Heart right ventricle (tissue), 16 donors: ENCODE measurements around the gene RPS6KA5. TPM values are rescaled to one million over a fixed set of nuclear protein-coding genes. Genes with fewer than 3 reads are reported as not detected.

Source experiments
- ATAC-seq, 8 donors: fragments of 200-7000 bp; cut with Tn5 transposase; one replicate each; pipeline ENCODE4 v1.9.1; 2020; ENCODE audit warnings: mild to moderate bottlenecking in 8 of 8, moderate library complexity in 8 of 8, moderate number of reproducible peaks in 1 of 8
- DNase-seq, 2 donors: peaks; one replicate each; pipeline ENCODE4 v3.0.0-alpha.2; 2020
- H3K27ac ChIP-seq, 10 donors: fragments of 200-600 bp; sonication (generic) in 2 of 10; one replicate each; pipeline versions ENCODE4 v1.5.0 to v1.8.0; 2020 to 2022; ENCODE audit warnings: mild to moderate bottlenecking in 3 of 10
- H3K27me3 ChIP-seq, 7 donors: fragments of 200-600 bp; one replicate each; pipeline ENCODE4 v1.8.0; 2021 to 2022; ENCODE audit warnings: mild to moderate bottlenecking in 2 of 7
- H3K36me3 ChIP-seq, 9 donors: fragments of 200-600 bp; sonication (generic) in 1 of 9; one replicate each; pipeline versions ENCODE4 v1.5.0 to v1.8.0; 2020 to 2022; ENCODE audit warnings: mild to moderate bottlenecking in 2 of 9
- H3K4me1 ChIP-seq, 9 donors: fragments of 200-600 bp; sonication (generic) in 1 of 9; one replicate each; pipeline versions ENCODE4 v1.5.0 to v1.8.0; 2020 to 2022; ENCODE audit warnings: mild to moderate bottlenecking in 4 of 9
- H3K4me3 ChIP-seq, 10 donors: fragments of 200-600 bp; sonication (generic) in 2 of 10; one replicate each; pipeline versions ENCODE4 v1.5.0 to v1.8.0; 2020 to 2022; ENCODE audit warnings: mild to moderate bottlenecking in 7 of 10, moderate library complexity in 2 of 10
- H3K9me3 ChIP-seq, 11 donors: fragments of 200-600 bp in 10 of 11; sonication (generic) in 2 of 11; one replicate each; pipeline versions ENCODE4 v1.5.0 to v1.8.0; 2013 to 2022; ENCODE audit warnings: mild to moderate bottlenecking in 2 of 11, control low read depth in 1 of 11, moderate library complexity in 1 of 11
- WGBS, 2 donors: extraction: QIAGEN DNeasy Blood & Tissue Kit; methylation state at CpG; one replicate each; pipeline ENCODE4 v1.1.7; 2013; ENCODE audit warnings: inconsistent platforms in 1 of 2; 5-methylcytosine and 5-hydroxymethylcytosine counted together
- intact Hi-C, 10 donors: fragments of 100-400 bp; cut with DNase I; formaldehyde crosslinking; loops; one replicate each; pipeline versions ENCODE4 v1.11.1 to v1.14.2; 2022
- polyA plus RNA-seq, 2 donors: library from polyadenylated mRNA; stranded (reverse); fragments of 200-250 nt; gene quantifications; one replicate each; pipeline ENCODE4 v1.2.3, GENCODE V29; 2013
- total RNA-seq, 10 donors: library from RNA; stranded (reverse); fragmentation: NEBNext Ultra II Directional in 3 of 10; extraction: Animal tissue kit (Norgen Biotek cat#: 25700) in 3 of 10; gene quantifications; one replicate each; pipeline versions ENCODE4 v1.2.1 to v1.2.4, GENCODE V29; 2021 to 2023
- TF ChIP-seq, protein P1 (sequence below), 9 donors: fragments of 200-600 bp; sonication (generic) in 2 of 9; IDR thresholded peaks; one replicate each; pipeline versions ENCODE4 v1.5.0 to v1.8.0; 2021 to 2022; ENCODE audit warnings: antibody characterized with exemption in 9 of 9, mild to moderate bottlenecking in 5 of 9, moderate library complexity in 1 of 9
- donor health status: Arrhythmogenic right ventricular cardiomyopathy.
- donor health status: ischemic (EF 13 %, LVEDD 7.1; RV severe dilation, severe dysfunction).
- donor health status: healthy with polysubstance abuse.
- donor health status: DM: no; HTN: yes; CAD: no.
- donor health status: DM: no; HTN: no; CAD: no.
- donor health status: ischemic (EF 25% LVEDD 6.9; RV normal size, moderate dysfunction).
- donor health status: ischemic (EF 25% LVEDD 5.7; RV mildly dilated, moderate dysfunction).
- donor health status: healthy.
- donor health status: DM: yes; HTN: yes; CAD: no.
- donor health status: Ischemic cardiomyopathy.
- donor health status: ischemic (EF 35%, LVEDD 5.7; RV mildly dilated, moderate dysfunction).
- donor health status: nonischemic (EF 11% LVEDD 7.7; RV severe dilation, severe dysfunction).
- donor health status: DM: yes; HTN: yes; CAD: no.
- donor health status: PGD.
- donor health status: ischemic (EF 29% LVEDD 5.4; RV normal size, mild dysfunction).
- donor health status: nonischemic (EF 23%, LVEDD 6.1; RV moderate dilation, normal function).

RPS6KA5 gene
- total and polyA plus RNA-seq, 12 donors, result 0.84 to 22.5 (median 9.2) TPM

GRCh38 chr14:91010153-91010533 is 50.3 kb downstream of the RPS6KA5 start:
- intact Hi-C loops, result no loop called here
- H3K27me3 ChIP-seq, result no peaks in the 10 kb centered on the region
- ATAC-seq (no peak), DNase-seq (no peak)
- no peaks in the 10 kb centered on the region for H3K36me3 ChIP-seq
- TF ChIP-seq, protein P1, sequence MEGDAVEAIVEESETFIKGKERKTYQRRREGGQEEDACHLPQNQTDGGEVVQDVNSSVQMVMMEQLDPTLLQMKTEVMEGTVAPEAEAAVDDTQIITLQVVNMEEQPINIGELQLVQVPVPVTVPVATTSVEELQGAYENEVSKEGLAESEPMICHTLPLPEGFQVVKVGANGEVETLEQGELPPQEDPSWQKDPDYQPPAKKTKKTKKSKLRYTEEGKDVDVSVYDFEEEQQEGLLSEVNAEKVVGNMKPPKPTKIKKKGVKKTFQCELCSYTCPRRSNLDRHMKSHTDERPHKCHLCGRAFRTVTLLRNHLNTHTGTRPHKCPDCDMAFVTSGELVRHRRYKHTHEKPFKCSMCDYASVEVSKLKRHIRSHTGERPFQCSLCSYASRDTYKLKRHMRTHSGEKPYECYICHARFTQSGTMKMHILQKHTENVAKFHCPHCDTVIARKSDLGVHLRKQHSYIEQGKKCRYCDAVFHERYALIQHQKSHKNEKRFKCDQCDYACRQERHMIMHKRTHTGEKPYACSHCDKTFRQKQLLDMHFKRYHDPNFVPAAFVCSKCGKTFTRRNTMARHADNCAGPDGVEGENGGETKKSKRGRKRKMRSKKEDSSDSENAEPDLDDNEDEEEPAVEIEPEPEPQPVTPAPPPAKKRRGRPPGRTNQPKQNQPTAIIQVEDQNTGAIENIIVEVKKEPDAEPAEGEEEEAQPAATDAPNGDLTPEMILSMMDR (IDR thresholded peaks at IDR 0.05), result no peak
- H3K4me3 ChIP-seq, result no peak overlapping the region
- H3K27ac ChIP-seq, result peak overlapping the region in 1 of 10 donors; percentile 81
- H3K9me3 ChIP-seq, result no peaks in the 10 kb centered on the region
- WGBS, 2 donors, result 98 to 99% methylated on average over 2 of the region's 2 CpGs
- peaks cover 0 to 59% (median 0%) of the 10 kb centered on the region in 9 donors for H3K4me1 ChIP-seq

GRCh38 chr14:91009501-91010152 is 50.8 kb downstream of the RPS6KA5 start:
- Histone ChIP-seq H3K9me3 (no peaks in the 10 kb centered on the region), H3K4me1 (peaks cover 0 to 59% (median 0%) of the 10 kb centered on the region in 9 donors), H3K36me3 (no peaks in the 10 kb centered on the region), H3K4me3 (no peak overlapping the region), H3K27me3 (no peaks in the 10 kb centered on the region), H3K27ac (peak overlapping the region in 1 of 10 donors; percentile 81)
- no peak for DNase-seq
- intact Hi-C loops, result no loop called here
- TF ChIP-seq, protein P1 (IDR thresholded peaks at IDR 0.05), result no peak
- WGBS, 2 donors, result 93 to 98% methylated on average over 3 of the region's 3 CpGs
- peak in 6 of 8 donors; percentile 30 to 67 (median 50) for ATAC-seq

DNA sequence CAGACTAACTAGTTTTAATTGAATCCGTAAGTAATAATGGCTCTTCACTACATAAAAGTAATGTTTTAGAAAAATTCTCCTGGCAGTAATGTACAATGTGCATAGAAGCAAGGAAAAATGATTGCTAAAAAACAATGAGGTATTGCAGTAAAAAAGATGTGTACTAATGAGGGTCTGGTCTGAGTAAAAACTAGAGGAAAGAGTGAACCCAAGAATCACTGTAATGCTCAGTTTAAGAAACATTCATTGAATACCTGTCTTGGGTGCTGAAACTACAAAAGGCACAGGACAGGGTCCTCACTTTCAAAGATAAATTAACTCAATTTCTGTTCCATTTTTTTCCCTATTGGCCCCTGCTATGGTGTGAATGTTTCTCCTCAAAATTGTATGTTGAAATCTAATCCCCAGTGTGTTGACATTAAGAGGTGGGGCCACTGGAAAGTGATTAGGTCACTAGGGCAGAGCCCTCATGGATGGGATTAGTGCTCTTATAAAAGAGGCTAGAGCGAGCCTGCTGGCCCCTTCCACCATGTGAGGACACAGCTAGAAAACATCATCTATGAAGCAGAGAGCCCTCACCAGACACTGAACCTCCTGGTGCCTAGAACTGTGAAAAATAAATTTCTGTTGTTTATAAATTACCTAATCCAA is 51.6 kb downstream of the RPS6KA5 start:
- Histone ChIP-seq H3K36me3 (no peaks in the 10 kb centered on the region), H3K27ac (peak overlapping the region in 1 of 10 donors; percentile 81), H3K27me3 (no peaks in the 10 kb centered on the region), H3K4me3 (no peak overlapping the region), H3K4me1 (peaks cover 0 to 57% (median 0%) of the 10 kb centered on the region in 9 donors), H3K9me3 (no peaks in the 10 kb centered on the region)
- DNase-seq, result no peak
- TF ChIP-seq, protein P1 (IDR thresholded peaks at IDR 0.05), result no peak
- intact Hi-C loops, result no loop called here
- peak in 3 of 8 donors; percentile 58 to 79 (median 65) for ATAC-seq
- WGBS, 2 donors, result 81 to 87% methylated on average over 2 of the region's 2 CpGs

DNA sequence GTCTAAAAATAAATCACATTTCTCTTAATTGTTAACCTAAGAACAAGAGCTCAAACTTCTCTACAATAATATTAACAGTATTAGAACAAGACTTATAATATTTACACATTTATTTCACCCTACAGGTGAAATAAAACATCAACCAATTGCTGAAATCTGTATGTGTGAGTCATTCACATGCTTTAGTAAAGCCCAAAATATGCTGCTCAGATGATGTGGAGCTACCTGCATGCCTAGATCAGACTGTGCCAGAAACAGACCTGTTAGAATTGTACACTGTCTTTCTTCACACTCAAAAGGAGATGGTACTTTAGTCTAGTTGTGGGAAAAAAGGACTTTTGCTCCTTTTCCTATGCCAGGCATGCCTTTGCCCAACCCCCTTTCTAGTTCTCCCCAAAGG is 54.7 kb downstream of the RPS6KA5 start:
- intact Hi-C loops, result no loop called here
- Histone ChIP-seq H3K4me1 (peaks cover 0 to 28% (median 0%) of the 10 kb centered on the region in 9 donors), H3K27me3 (no peaks in the 10 kb centered on the region), H3K9me3 (no peaks in the 10 kb centered on the region), H3K4me3 (no peak overlapping the region), H3K36me3 (no peaks in the 10 kb centered on the region), H3K27ac (no peak overlapping the region)
- DNase-seq, result no peak
- no peak for ATAC-seq
- TF ChIP-seq, protein P1 (IDR thresholded peaks at IDR 0.05), result no peak
